GM18867 (cell line): Measurements from ENCODE around the gene PTPRN2.

Experiments used
- ATAC-seq: cut with Tn5 transposase; IDR thresholded peaks from one replicate; pipeline ENCODE4 v1.9.1; 2021; ENCODE audit warnings: mild to moderate bottlenecking, moderate library complexity; ENCODE audit not compliant: unreplicated experiment

PTPRN2 gene

DNA sequence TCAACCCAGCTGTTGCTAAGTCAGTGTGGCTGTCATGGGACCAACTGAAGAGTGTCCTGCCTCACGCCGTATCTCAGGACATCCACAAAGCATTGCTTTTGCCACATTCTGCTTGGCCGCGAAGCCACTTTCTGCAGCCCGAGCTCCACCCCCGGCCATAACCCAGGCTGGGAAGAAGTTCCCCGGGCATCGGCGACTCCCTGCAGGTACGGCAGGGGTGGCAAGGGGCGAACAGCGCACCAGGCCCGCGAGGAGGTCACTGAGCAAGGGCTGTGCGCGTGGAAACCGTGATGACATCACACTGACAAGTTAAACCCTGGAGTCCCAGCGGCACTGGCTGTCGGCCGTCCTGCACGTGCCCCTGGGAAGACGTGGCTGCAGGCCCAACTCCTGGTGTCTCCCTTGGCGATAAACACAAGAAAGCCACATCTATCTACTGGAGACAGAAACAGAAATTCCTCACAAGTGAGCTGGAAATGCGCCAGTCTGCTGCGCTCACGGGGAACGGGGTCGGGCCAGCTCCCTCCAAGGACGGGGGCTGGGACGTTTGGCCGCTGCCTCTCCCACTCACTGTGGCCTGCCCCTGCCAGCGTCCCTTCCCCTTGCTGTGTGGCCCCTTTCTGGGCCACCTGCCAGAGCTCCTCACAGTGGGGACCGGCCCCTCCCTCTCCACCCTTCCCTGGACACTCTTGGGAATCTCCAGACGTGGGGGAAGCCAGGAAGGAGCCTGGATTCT, 924.5 kb downstream of the PTPRN2 start:
- no peak for ATAC-seq

- ATAC-seq, result no peak
Observed at GRCh38 chr7:157662110-157662791, 925.4 kb downstream of the PTPRN2 start.

- ATAC-seq, result no peak
Observed at GRCh38 chr7:157661611-157661975, 926.0 kb downstream of the PTPRN2 start.

DNA sequence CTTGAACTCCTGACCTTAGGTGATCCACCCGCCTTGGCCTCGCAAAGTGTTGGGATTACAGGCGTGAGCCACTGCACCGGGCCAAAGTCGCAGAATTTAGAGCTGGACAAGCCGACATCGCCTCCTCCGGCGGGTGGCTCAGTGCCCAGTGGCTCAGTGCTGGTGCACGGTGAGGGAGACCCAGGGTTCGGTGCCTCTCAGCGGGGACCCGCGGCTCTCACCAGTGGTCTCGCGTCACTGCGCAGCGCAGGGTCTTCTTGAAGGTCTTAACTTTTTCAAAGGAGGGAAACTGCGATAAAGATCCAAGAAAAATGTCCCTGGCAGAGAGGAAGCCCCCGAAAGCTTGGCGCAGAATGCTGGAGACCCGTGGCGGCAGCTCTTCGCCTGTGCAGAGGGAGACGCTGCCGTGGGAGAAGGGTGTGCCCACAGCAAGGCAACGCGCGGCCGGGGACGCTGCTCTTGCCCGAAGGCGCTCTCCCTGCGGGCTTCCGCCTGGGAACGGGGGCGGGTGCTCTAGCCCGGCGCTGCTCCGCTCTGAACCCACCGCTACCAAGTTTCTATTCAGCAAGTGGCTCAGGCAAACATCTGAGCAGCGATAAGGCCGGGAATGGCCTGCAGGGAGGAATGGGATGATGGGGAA, 926.5 kb downstream of the PTPRN2 start:
- no peak for ATAC-seq

GRCh38 chr7:157658851-157659412, 928.7 kb downstream of the PTPRN2 start:
- no peak for ATAC-seq

DNA sequence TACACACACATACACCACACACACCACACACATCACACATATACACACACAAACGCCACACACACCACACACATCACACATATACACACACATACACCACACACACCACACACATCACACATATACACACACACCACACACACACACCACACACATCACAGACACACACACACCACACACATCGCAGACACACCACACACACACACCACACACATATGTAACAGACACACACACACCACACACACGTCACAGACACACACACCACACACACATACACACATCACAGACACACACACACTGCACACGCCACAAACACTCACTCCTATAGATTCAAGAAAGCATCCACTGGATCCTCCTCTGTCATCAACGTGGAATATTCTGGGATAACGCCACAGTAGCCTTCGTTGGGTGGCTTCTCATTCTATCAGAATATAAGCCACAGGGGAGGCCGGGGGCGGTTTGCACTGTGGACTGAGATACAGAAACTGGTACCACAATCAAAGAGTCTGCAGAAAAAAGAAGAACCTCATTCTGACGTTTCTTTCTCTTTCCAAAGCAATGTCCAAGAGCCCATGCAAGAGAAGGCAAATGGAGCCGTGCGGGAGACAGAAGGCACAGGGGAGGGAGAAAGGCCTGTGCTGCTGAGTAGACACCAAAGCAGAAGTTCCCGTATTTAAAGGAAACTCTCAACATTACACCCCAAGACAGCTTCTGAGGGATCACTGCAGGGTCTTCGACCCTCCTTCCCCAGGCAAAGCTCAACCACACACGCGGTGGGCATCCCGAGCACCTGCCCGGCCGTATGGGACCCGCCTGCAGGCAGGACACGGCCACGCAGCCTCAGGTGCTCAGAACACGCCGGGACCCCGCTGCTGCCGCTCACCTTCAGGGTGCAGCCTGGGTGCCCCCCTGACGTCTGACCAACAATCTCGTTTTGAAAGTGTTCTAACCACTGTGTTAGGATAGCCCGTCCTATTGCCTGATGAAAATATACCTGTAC, 929.6 kb downstream of the PTPRN2 start:
- ATAC-seq, result no peak

- no peak for ATAC-seq
Observed at GRCh38 chr7:157656195-157656769, 931.3 kb downstream of the PTPRN2 start.

GRCh38 chr7:157654350-157654749, 933.3 kb downstream of the PTPRN2 start:
- ATAC-seq, result no peak

DNA sequence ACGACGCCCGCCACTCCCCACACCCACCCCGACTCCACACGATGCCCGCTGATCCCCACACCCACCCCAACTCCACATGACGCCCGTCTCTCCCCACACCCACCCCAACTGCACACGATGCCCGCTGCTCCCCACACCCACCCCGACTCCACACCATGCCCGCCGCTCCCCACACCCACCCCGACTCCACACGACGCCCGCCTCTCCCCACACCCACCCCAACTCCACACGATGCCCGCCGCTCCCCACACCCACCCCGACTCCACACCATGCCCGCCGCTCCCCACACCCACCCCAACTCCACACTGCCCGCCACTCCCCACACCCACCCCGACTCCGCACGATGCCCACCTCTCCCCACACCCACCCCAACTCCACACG, 933.8 kb downstream of the PTPRN2 start:
- no peak for ATAC-seq

DNA sequence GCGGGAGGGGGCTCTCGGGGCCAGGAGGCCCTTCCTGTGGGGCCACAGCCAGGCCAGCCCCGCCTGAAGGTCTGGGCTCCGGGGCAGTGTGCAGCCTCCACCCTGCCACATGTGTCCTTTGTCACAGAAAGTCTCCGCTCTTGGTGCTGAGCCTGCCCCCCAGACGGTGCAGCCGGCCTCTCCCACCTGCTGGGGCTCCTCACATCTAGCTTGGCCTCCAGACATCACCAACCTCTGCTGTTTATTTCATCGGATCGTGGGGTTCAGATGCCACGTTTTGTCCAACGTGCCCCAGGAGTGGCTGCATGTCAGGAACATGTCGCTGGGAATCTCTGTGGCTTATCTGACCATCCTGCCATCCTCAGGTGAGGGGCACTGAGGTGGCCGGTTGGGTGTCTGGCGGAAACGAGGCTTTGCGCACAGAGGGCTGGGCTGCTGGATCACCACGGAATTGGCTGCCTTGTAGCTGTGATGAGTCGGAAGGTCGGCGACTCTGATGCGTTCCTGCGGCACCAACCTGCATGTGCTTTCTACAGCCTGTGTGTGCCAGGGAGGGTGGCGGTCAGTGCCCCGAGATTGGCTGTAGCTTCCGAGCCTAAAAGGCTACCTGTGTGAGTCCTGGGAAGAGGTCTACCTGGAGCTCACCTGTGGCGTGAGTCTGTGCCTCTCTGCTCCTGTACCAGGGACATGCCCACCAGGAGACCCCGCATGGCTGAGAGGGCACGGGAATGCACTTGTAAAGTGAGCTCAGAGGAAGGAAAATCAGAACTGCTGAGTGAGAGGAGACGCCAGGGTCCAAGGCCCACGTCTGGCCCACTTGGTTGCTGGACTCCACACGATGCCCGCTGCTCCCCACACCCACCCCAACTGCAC, 934.4 kb downstream of the PTPRN2 start:
- no peak for ATAC-seq

DNA sequence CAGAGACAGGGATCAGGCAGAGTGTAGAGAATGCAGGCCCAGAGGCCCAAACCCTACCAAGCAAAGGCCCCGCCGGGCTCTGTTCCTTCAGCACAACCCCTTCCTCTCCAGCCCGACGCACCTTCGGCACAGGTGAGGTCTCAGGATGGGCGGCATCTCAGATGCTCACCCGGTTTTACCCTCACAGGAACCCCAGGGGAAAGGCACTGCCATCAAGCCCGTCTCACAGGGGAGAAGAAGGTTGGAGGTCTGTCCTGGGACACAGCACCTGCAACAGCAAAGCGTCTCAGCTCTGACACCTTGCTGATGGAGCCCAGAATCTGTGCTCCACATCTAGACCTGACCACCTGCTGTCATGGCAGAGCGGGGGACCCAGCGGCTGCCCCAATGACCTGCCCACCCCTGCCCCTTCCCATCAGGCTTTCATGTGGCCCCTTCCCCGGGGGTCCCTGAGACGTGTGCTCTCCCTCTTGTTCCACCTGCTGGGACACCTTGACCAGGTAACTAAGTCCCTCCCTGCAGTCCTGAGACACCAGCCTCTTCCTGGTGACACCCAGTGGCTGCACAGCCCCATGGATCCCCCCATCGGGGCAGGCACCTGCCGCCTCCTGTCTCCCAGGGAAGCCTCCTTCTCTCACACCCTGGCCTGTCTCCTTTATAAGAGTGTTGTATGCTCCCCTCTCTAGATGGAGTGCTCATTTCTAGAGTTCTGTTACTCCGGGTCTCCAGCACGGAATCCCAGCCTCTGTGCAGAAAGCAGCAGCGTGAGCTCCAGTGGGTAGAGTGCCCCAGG, 935.3 kb downstream of the PTPRN2 start:
- no peak for ATAC-seq

DNA sequence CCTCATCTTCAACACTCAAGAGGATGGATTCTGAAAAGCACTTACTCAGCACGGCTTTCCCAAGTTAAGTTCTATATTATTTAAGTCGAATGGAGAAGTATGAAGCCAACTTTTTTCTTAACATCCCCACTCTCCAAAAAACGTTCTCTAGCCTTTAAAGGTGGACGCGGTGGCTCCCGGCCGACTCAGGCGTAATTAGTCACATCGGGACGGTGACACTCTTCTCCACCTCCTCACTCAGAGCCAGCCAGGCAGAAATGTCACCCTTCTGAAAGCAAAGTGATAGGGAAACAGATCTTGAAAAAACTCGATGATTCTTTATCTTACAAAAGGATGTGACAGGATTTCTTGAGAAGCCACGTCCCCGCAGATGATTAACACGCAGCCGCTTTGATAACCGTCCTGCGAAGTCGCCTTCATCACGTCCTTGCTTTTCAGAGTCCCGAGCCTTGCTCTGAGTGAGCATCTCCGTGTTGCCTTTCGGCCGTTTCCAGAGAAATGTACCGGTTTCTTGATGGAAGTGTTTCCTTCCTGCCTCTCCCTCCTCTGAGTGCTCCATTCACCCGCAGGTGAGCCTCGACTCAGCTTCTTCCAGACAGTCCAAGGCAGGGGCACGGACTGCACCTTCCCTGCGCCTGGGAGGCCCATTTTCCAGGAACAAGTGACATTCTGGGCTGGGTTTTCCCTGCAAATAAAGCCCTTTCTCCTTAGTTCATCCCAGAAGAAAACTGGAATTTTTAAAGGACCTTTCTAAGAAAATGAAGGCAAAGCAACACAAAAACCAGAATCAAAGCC, 936.1 kb downstream of the PTPRN2 start:
- ATAC-seq, result no peak

DNA sequence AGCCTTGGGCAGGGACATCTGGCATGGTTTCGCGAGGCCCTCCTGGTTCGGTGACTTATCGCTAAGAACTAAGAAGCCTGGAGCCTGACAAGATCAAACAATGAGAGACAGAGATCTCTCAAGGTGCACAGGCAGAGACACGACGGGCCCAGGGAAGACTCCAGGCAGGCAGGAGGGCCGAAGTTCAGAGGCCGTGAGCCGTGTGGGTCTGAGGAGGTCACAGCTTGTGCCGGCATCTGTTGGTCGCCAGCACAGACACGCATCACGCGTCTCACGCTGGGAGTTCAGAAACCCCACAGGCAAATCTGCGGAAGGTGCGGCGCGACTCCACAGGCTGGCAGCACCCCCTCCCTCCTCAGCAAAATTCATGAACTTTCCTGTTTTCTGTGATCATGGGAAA, 936.8 kb downstream of the PTPRN2 start:
- no peak for ATAC-seq

DNA sequence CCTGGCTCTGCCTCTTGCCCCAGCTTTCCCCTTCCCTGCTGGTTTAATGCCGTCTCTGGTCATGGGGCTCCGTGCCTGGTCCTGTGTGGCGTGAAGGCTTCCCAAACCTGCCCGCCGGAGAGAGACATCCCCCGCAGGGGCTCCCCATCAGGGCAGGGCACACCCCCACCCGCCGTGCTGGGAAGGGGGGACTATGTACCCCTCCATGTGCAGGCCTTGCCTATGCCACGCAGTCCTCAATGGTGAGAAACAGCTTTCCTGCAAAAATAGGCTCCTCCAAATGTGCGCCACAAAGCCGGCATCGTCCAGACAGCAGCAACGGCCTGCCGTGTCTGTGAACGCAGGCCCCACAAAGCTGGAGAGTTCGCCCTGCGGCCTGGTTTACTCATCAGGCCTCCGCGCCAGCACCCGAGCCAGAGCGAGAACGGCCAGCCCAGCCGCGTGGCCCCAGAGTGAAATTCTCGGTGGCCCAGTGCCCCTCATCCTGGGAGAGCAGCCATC, 937.4 kb downstream of the PTPRN2 start:
- ATAC-seq, result no peak

DNA sequence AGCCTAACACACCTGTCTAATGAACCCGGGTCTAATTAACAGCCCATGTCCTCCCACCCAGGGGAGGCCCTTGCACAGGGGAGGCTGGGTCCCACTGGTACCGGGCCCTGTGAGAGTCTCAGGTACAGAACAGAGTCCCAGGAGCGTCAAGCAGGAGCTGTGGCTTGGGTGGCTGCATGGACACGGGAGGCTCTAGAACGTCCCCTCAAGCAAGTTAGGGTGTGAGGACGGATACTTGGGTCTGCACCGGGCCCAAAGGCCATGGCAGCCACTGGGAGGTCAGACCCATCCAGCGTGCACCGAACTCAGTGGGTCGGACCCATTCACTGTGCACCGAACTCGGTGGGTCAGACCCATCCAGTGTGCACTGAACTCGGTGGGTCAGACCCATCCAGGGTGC, 941.1 kb downstream of the PTPRN2 start:
- no peak for ATAC-seq

- ATAC-seq, result no peak
Observed at GRCh38 chr7:157645539-157645938, 942.1 kb downstream of the PTPRN2 start.

GRCh38 chr7:157644946-157645345, 942.7 kb downstream of the PTPRN2 start:
- no peak for ATAC-seq
